NB4 (cell line): ENCODE data around the gene FOXL1.
A peak's percentile ranks its signal among the peaks of the same experiment; 100 is the strongest.

ENCODE experiments used
- DNase-seq: peaks from one replicate; pipeline ENCODE4 v3.0.0; 2010; ENCODE audit warnings: low read depth
- H3K4me3 ChIP-seq: one replicate; pipeline ENCODE4 v1.5.1; 2011; ENCODE audit warnings: mild to moderate bottlenecking, low read depth, low read length, moderate library complexity
- MAX ChIP-seq: IDR thresholded peaks from 2 replicates; pipeline ENCODE4 v1.6.1; 2011; ENCODE audit warnings: low read depth, low read length
- MYC ChIP-seq: IDR thresholded peaks from 2 replicates; pipeline ENCODE4 v1.6.1; 2011; ENCODE audit warnings: low read depth, low read length
- POLR2A ChIP-seq: IDR thresholded peaks from 2 replicates; pipeline ENCODE4 v1.6.1; 2011; ENCODE audit warnings: mild to moderate bottlenecking; ENCODE audit not compliant: insufficient read length; ENCODE audit errors: extremely low read depth
- TF ChIP-seq, protein P1 (sequence below): IDR thresholded peaks from one replicate; pipeline ENCODE4 v1.5.1; 2012; ENCODE audit warnings: low read depth, low read length

The FOXL1 gene

DNA sequence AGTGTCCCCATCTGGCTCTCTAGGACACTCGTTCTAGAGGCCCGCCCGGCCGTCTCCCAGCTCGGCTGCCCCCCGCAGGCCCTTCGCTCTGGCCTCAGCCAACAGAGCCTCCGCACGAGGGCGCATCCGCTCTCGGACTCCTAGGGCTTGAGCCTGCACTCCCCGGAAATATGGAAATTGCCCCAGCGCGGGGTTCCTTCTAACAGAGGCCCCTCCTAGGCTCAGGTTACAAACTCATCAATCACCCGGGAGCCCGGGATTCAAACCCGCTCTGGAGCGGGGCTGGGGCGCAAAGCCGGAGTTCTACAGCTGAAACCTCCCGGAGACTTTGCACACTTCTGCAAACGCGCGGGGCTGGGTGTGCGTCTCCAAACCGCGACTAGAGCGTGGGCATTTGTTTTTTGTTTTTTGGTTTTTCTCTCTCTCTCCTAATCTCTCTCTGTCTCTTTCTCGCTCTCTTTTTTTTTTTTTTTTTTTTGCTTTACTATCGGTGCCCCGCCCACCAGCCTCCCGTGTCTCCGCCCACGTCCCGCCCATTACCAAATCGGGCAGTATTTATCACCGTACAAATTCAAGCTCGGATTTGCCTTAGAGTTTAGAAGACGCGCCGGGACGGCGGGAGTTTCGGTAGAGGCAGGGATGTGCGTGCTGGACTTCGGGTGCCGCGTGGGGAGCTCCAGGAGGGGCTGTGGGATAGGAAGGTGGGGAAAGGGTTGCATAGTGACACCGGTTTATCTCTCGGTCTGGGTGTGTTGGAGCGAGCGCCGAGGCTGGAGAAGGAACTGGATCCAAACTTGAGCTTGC is 2.4 kb upstream of the FOXL1 start:
- peak; percentile 85 for DNase-seq
- 0 out of 2 replicates have a peak, but pooled peaks have one; percentile 17 for TF ChIP-seq MAX
- no peak for TF ChIP-seq MYC
- no peak for TF ChIP-seq POLR2A
- TF ChIP-seq, protein P1, sequence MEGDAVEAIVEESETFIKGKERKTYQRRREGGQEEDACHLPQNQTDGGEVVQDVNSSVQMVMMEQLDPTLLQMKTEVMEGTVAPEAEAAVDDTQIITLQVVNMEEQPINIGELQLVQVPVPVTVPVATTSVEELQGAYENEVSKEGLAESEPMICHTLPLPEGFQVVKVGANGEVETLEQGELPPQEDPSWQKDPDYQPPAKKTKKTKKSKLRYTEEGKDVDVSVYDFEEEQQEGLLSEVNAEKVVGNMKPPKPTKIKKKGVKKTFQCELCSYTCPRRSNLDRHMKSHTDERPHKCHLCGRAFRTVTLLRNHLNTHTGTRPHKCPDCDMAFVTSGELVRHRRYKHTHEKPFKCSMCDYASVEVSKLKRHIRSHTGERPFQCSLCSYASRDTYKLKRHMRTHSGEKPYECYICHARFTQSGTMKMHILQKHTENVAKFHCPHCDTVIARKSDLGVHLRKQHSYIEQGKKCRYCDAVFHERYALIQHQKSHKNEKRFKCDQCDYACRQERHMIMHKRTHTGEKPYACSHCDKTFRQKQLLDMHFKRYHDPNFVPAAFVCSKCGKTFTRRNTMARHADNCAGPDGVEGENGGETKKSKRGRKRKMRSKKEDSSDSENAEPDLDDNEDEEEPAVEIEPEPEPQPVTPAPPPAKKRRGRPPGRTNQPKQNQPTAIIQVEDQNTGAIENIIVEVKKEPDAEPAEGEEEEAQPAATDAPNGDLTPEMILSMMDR: peak; percentile 73
- H3K4me3 ChIP-seq: peak overlapping the region; percentile 32

DNA sequence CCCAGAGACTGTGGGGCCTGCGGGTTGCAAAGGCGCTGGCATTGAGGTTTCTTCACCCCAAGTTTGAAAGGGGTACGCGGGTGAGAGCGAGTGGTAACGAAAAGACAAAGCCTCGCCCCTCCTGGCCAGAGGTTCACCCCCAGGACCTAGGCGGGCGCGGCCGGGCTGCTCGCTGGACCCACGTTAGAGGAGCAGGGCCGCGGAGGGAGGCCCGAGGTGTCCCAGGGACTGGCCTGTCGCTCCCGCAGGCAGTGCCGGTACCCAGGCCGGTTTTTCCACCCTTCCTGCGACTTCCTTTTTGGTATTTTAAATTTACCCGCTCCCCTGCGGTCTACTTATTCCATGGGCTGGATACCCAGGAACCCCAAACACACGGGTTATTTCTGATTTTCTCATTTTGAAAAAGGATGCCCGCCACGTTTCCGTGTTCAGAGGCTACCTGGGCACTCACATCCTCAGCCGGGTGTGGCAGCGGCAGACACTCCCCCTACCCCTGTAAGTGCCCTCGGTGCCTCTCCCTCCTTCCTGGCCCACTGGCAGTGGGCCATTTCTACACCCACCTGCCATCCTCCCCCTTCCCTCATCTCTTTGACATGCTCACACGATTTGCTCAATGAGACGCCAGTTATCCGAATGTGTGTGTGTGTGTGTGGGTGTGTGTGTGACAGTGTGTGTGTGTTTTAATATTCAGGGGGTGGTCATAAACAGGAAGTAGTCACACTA is 1.6 kb upstream of the FOXL1 start:
- no peak for DNase-seq
- TF ChIP-seq MAX (no peak), MYC (no peak), POLR2A (no peak)
- TF ChIP-seq, protein P1: no peak
- H3K4me3 ChIP-seq: no peak overlapping the region

DNA sequence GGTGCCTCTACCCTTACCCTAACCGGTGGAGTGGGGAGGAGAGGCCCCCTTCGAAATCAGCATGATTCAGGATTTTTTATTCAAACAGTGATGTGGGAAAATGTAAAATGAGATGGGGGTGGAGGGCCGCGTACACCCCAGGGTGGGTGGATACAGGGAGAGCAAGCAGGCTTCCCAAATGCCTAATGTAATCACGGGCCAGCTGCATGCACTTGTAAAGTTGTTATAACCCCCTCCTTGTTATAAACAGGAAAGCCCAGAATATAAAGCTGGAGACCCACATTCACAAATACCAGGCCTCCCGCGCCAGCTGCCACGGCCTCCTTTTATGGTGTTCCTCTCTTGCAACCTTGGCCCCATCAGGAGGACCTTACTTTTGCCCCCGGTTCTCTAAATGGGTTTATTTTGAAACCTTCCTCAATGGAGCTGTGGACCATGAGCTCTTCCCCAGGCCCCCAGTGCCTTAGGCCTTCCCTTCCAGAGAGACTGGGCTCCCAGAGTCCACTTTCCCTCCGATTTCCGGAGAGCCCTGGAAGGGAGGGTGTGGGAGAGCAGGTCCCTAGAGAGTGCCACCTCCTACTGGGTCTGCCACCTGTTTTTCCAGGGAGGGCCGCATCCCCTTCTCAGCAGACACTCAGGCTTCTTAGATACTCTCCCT is 906 bp upstream of the FOXL1 start:
- DNase-seq: no peak
- TF ChIP-seq, protein P1: no peak
- TF ChIP-seq POLR2A (no peak), MYC (no peak), MAX (no peak)
- H3K4me3 ChIP-seq: no peak overlapping the region

DNA sequence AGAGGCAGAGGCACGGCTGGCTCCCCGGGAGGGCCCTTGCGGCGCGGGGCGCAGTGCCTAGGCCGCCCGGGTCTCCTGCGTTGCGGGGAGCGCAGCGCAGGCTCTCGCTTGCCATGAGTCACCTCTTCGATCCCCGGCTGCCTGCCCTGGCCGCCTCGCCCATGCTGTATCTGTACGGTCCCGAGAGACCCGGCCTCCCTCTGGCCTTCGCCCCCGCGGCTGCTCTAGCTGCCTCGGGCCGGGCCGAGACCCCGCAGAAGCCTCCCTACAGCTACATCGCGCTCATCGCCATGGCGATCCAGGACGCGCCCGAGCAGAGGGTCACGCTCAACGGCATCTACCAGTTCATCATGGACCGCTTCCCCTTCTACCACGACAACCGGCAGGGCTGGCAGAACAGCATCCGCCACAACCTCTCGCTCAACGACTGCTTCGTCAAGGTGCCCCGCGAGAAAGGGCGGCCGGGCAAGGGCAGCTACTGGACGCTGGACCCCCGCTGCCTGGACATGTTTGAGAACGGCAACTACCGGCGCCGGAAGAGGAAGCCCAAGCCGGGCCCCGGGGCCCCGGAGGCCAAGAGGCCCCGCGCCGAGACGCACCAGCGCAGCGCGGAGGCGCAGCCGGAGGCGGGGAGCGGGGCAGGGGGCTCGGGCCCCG is 390 bp downstream of the FOXL1 start:
- H3K4me3 ChIP-seq: no peak overlapping the region
- TF ChIP-seq POLR2A (no peak), MYC (no peak), MAX (no peak)
- TF ChIP-seq, protein P1: no peak
- DNase-seq: no peak

GRCh38 chr16:86579268-86580062 is 1.1 kb downstream of the FOXL1 start:
- DNase-seq: no peak
- no peak overlapping the region for H3K4me3 ChIP-seq
- TF ChIP-seq, protein P1: no peak
- no peak for TF ChIP-seq MAX
- TF ChIP-seq POLR2A: no peak
- TF ChIP-seq MYC: no peak
